ENCODE results near the gene CD248. TPM values are rescaled to one million over a fixed set of nuclear protein-coding genes. Genes with fewer than 3 reads are reported as not detected.

CD248 gene
- total RNA-seq = 10 to 100 TPM in 1 of 4 donors, 1 to 10 TPM in 3; 2.6 to 36.2 (median 6.5) TPM

- TF ChIP-seq CTCF (IDR thresholded peaks at IDR 0.05) = no peak
- peak in 2 of 3 donors; percentile 26 to 38 for TF ChIP-seq POLR2AphosphoS5 (IDR thresholded peaks at IDR 0.05)
- in situ Hi-C loops (cut with MboI; ENCODE audit: low pct_ligation_motif_present in 1 of 4, low pct_unique_long_range_greater_than_20kb in 1 of 4, low sequenced_read_pairs in 3 of 4) = no loop called here
These were observed at the start of gene CD248 for GRCh38 chr11:66316849-66317251. CD248 (minus strand) TSS chr11:66317044; CDS start chr11:66317027, 17 bp downstream.

GRCh38 chr11:66365711-66366619 lies 49.1 kb upstream of the CD248 start:
- TF ChIP-seq POLR2A (IDR thresholded peaks at IDR 0.05) (no peak), CTCF (IDR thresholded peaks at IDR 0.05) (no peak), EP300 (IDR thresholded peaks at IDR 0.05; ENCODE audit: low read depth) (no peak), POLR2AphosphoS5 (IDR thresholded peaks at IDR 0.05) (no peak)
- peaks cover 3% of the 10 kb centered on the region for H3K27me3 ChIP-seq
- 80 to 82% methylated on average over 1 to 14 of the region's 14 CpGs for WGBS, 2 donors (ENCODE audit: low coverage in 1 of 2)
- no peaks in the 10 kb centered on the region for H3K36me3 ChIP-seq
- no peaks in the 10 kb centered on the region for H3K9me3 ChIP-seq
- no peak for DNase-seq
- in situ Hi-C loops (cut with MboI; ENCODE audit: low pct_ligation_motif_present in 1 of 4, low pct_unique_long_range_greater_than_20kb in 1 of 4, low sequenced_read_pairs in 3 of 4) (no loop called here), intact Hi-C loops (cut with DNase I; ENCODE audit: low total_unique reads) (no loop called here)
- H3K4me3 ChIP-seq = no peak overlapping the region
- peaks cover 0 to 11% (median 6%) of the 10 kb centered on the region in 4 donors for H3K4me1 ChIP-seq
- no peak overlapping the region for H3K27ac ChIP-seq

More at GRCh38 chr11:66316849-66317251, at the start of gene CD248:
- no peaks in the 10 kb centered on the region for H3K27me3 ChIP-seq
- intact Hi-C loops (cut with DNase I; ENCODE audit: low total_unique reads) = no loop called here
- WGBS, 2 donors (ENCODE audit: low coverage in 1 of 2) = 49% methylated on average over 21 of the region's 29 CpGs; no CpG with 5 or more reads in 1 of the 2 donors
- H3K27ac ChIP-seq = peak within 1 kb of the TSS; percentile 79 to 95 (median 88)
- DNase-seq = peak; percentile 43
- H3K36me3 ChIP-seq = no peaks in the 10 kb centered on the region
- peaks cover 16 to 43% (median 29%) of the 10 kb centered on the region in 4 donors for H3K4me1 ChIP-seq
- no peaks in the 10 kb centered on the region for H3K9me3 ChIP-seq
- H3K4me3 ChIP-seq = peak within 1 kb of the TSS; percentile 25 to 44 (median 40)

GRCh38 chr11:66365166-66365565 lies 48.3 kb upstream of the CD248 start:
- H3K27me3 ChIP-seq = no peaks in the 10 kb centered on the region
- in situ Hi-C loops (cut with MboI; ENCODE audit: low pct_ligation_motif_present in 1 of 4, low pct_unique_long_range_greater_than_20kb in 1 of 4, low sequenced_read_pairs in 3 of 4) (no loop called here), intact Hi-C loops (cut with DNase I; ENCODE audit: low total_unique reads) (no loop called here)
- no peak overlapping the region for H3K27ac ChIP-seq
- no peaks in the 10 kb centered on the region for H3K9me3 ChIP-seq
- no peak for TF ChIP-seq POLR2A (IDR thresholded peaks at IDR 0.05)
- TF ChIP-seq EP300 (IDR thresholded peaks at IDR 0.05; ENCODE audit: low read depth) = no peak
- no peak for TF ChIP-seq CTCF (IDR thresholded peaks at IDR 0.05)
- TF ChIP-seq POLR2AphosphoS5 (IDR thresholded peaks at IDR 0.05) = no peak
- WGBS, 2 donors (ENCODE audit: low coverage in 1 of 2) = 94% methylated on average over 6 of the region's 6 CpGs; no CpG with 5 or more reads in 1 of the 2 donors
- H3K4me1 ChIP-seq = peaks cover 0 to 7% (median 3%) of the 10 kb centered on the region in 4 donors
- no peaks in the 10 kb centered on the region for H3K36me3 ChIP-seq
- no peak for DNase-seq
- H3K4me3 ChIP-seq = no peak overlapping the region

GRCh38 chr11:66363805-66364535 lies 47.1 kb upstream of the CD248 start:
- TF ChIP-seq CTCF (IDR thresholded peaks at IDR 0.05) (peak; percentile 51 to 68 (median 64)), POLR2A (IDR thresholded peaks at IDR 0.05) (no peak), POLR2AphosphoS5 (IDR thresholded peaks at IDR 0.05) (no peak), EP300 (IDR thresholded peaks at IDR 0.05; ENCODE audit: low read depth) (no peak)
- Histone ChIP-seq H3K4me3 (no peak overlapping the region), H3K4me1 (no peaks in the 10 kb centered on the region), H3K9me3 (no peaks in the 10 kb centered on the region), H3K36me3 (no peaks in the 10 kb centered on the region), H3K27me3 (no peaks in the 10 kb centered on the region), H3K27ac (no peak overlapping the region)
- in situ Hi-C loops (cut with MboI; ENCODE audit: low pct_ligation_motif_present in 1 of 4, low pct_unique_long_range_greater_than_20kb in 1 of 4, low sequenced_read_pairs in 3 of 4) = no loop called here
- DNase-seq = peak; percentile 74
- WGBS, 2 donors (ENCODE audit: low coverage in 1 of 2) = 72 to 90% methylated on average over 4 to 15 of the region's 15 CpGs
- intact Hi-C loops (cut with DNase I; ENCODE audit: low total_unique reads) = no loop called here
